NB4 (cell line): ENCODE results near the gene RHEBL1.

Source experiments
- DNase-seq: peaks from one replicate; pipeline ENCODE4 v3.0.0; 2010; ENCODE audit warnings: low read depth
- H3K4me3 ChIP-seq: one replicate; pipeline ENCODE4 v1.5.1; 2011; ENCODE audit warnings: mild to moderate bottlenecking, low read depth, low read length, moderate library complexity
- CTCF ChIP-seq: IDR thresholded peaks from one replicate; pipeline ENCODE4 v1.5.1; 2012; ENCODE audit warnings: low read depth, low read length
- MYC ChIP-seq: IDR thresholded peaks from 2 replicates; pipeline ENCODE4 v1.6.1; 2011; ENCODE audit warnings: low read depth, low read length
- POLR2A ChIP-seq: IDR thresholded peaks from 2 replicates; pipeline ENCODE4 v1.6.1; 2011; ENCODE audit warnings: mild to moderate bottlenecking; ENCODE audit not compliant: insufficient read length; ENCODE audit errors: extremely low read depth
- TF ChIP-seq, protein P1 (sequence below): IDR thresholded peaks from 2 replicates; pipeline ENCODE4 v1.6.1; 2011; ENCODE audit warnings: low read depth, low read length

Gene RHEBL1

DNA sequence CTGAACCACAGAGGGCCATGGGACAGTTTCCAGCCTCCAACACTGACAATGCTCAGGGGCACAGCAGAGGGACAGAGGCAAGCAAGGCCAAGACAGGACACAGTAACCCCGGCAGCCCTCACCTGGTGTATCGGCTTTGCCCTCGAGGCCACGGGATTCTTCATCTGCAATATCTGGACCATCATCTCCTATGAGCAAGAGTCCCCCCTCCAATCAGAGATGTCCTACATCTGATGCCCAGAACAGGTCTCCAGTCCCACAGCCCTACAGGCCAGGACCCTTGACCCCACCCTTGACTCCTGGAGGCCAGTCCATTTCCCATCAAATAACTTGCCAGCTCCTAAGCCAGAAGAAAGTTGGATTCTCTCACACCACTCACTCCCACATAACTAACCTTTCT is 26.5 kb downstream of the RHEBL1 start:
- DNase-seq, result no peak
- no peak overlapping the region for H3K4me3 ChIP-seq
- TF ChIP-seq MYC, result no peak
- TF ChIP-seq CTCF, result no peak
- TF ChIP-seq POLR2A, result no peak
- TF ChIP-seq, protein P1, sequence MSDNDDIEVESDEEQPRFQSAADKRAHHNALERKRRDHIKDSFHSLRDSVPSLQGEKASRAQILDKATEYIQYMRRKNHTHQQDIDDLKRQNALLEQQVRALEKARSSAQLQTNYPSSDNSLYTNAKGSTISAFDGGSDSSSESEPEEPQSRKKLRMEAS, result no peak

- no peak for DNase-seq
- H3K4me3 ChIP-seq, result no peak overlapping the region
- TF ChIP-seq CTCF (no peak), MYC (no peak), POLR2A (no peak)
- TF ChIP-seq, protein P1, result no peak
These were observed 27.8 kb downstream of the RHEBL1 start for GRCh38 chr12:49041881-49042484.

- TF ChIP-seq POLR2A, result no peak
- no peak for TF ChIP-seq MYC
- no peak for TF ChIP-seq CTCF
- TF ChIP-seq, protein P1, result no peak
- H3K4me3 ChIP-seq, result no peak overlapping the region
- no peak for DNase-seq
These were observed 28.5 kb downstream of the RHEBL1 start for GRCh38 chr12:49041036-49041880.

DNA sequence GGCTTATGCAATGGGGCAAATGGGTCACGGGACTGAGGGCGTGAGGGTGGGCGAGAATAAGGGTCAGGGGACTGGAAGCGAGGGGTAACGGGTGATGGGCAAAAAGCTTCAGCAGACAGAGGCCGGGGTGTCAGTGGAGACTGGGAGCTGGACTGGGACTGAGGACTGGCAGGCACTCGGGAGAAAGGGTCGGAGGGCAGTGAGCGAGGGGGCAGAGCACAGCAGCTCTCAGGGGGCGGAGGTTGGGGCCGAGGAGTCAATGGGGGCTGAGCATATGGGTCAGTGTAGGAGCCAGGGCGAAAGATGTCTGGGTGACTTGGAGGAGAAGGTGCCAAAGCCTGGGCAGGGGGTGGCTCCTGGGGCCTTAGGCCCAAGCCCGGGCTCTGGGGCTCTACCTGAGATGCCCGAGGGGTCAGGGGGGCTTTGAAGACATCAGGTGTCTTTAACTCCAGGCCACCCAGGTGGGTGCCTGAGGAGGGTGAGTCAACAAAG is 29.4 kb downstream of the RHEBL1 start:
- H3K4me3 ChIP-seq, result no peak overlapping the region
- DNase-seq, result no peak
- TF ChIP-seq, protein P1, result no peak
- TF ChIP-seq POLR2A (no peak), CTCF (no peak), MYC (no peak)

DNA sequence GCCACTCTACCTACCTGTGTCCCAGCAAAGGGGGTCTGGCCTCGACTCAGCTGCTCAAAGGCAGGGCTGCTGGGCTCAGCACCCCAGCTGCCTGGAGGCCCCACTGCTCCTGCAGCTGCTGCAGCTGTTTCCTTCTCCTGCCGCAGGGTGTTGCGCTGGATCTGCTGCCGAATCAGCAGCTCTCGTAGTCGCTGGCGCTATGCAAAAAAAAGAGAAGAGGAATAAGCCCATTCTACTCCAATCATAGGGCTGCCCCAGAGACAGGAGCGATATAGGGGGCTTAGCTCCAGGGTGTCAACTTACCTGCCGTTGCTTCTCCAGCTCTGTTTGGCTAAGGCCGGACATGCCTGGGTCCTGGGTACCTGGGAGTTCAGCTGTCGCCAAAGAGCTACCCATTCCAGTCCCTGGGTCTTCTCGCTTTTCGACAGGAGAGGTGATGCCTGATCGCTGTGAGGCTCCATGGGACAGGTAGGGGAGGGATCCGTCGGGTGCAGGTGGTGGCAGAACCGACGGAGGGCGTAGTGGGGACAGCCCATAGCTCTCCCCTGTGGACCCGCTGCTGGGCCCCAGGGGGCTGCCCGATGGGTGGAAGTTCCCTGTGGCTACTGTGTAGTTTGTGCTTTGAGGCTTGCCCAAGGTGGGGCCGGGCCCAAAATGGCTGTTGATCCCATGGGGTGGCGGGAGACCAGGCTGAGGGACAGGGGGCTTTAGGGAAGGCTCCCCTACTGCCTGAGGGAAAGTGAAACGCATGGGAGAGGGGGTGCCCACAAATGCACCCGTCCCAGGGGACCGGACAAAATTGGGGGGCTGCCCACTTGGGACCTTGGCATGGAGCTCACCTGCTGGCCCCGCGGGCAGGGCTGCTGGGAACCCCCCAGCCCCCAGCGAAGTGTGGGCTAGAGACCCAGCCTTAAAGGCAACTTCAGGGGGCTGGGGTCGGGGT is 30.1 kb downstream of the RHEBL1 start:
- no peak for TF ChIP-seq POLR2A
- TF ChIP-seq MYC, result no peak
- TF ChIP-seq, protein P1, result no peak
- no peak for TF ChIP-seq CTCF
- no peak overlapping the region for H3K4me3 ChIP-seq
- DNase-seq, result no peak
